KMS-11 (cell line): Measurements from ENCODE around the gene GRM5.

Experiments used
- H2AFZ ChIP-seq: fragments of 200-600 bp; sonication (generic); 2 replicates; pipeline ENCODE4 v1.6.1; 2016; ENCODE audit warnings: antibody characterized with exemption, mixed run types, low read depth
- H3K27ac ChIP-seq: fragments of 200-600 bp; sonication (generic); 2 replicates; pipeline ENCODE4 v1.6.1; 2016; ENCODE audit warnings: mild to moderate bottlenecking, mixed run types
- H3K27me3 ChIP-seq: fragments of 200-600 bp; sonication (generic); 2 replicates; pipeline ENCODE4 v1.6.1; 2017; ENCODE audit warnings: mild to moderate bottlenecking, low read depth, mixed run types, moderate library complexity; ENCODE audit not compliant: insufficient read depth
- H3K36me3 ChIP-seq: fragments of 200-600 bp; sonication (generic); 2 replicates; pipeline ENCODE4 v1.6.1; 2017; ENCODE audit warnings: mild to moderate bottlenecking, mixed run types; ENCODE audit not compliant: insufficient read depth
- H3K4me1 ChIP-seq: fragments of 200-600 bp; sonication (generic); 2 replicates; pipeline ENCODE4 v1.6.1; 2016; ENCODE audit warnings: mild to moderate bottlenecking, low read depth, mixed run types; ENCODE audit not compliant: poor library complexity, severe bottlenecking
- H3K4me2 ChIP-seq: fragments of 200-600 bp; sonication (generic); 2 replicates; pipeline ENCODE4 v1.7.0; 2016; ENCODE audit warnings: mild to moderate bottlenecking, mixed run types
- H3K4me3 ChIP-seq: fragments of 200-600 bp; sonication (generic); IDR thresholded peaks from 2 replicates; pipeline ENCODE4 v1.6.1; 2017; ENCODE audit warnings: low read depth, low read length, mixed read lengths; ENCODE audit not compliant: insufficient read depth
- H3K79me2 ChIP-seq: fragments of 200-600 bp; sonication (generic); 2 replicates; pipeline ENCODE4 v1.6.1; 2016; ENCODE audit warnings: low read depth, mixed run types; ENCODE audit not compliant: insufficient read depth
- H3K9ac ChIP-seq: fragments of 200-600 bp; sonication (generic); 2 replicates; pipeline ENCODE4 v1.6.1; 2016; ENCODE audit warnings: mild to moderate bottlenecking, mixed run types
- H4K20me1 ChIP-seq: fragments of 200-600 bp; sonication (generic); 2 replicates; pipeline ENCODE4 v1.6.1; 2016; ENCODE audit warnings: mild to moderate bottlenecking, mixed run types; ENCODE audit not compliant: insufficient read depth
- CTCF ChIP-seq: fragments of 200-600 bp; sonication (generic); conservative IDR thresholded peaks from 2 replicates; pipeline ENCODE4 v1.6.1; 2017; ENCODE audit warnings: low read depth, mild to moderate bottlenecking, antibody characterized with exemption, low read length, moderate library complexity, mixed read lengths

The GRM5 gene

GRCh38 chr11:88631497-88631896 lies 434.3 kb downstream of the GRM5 start:
- Histone ChIP-seq H3K9ac (no peak overlapping the region), H3K4me2 (no peak overlapping the region), H3K4me3 (no peak overlapping the region), H3K27ac (no peak overlapping the region), H4K20me1 (no peaks in the 10 kb centered on the region), H3K36me3 (no peaks in the 10 kb centered on the region), H3K4me1 (no peaks in the 10 kb centered on the region), H3K79me2 (no peaks in the 10 kb centered on the region), H2AFZ (no peak overlapping the region), H3K27me3 (no peaks in the 10 kb centered on the region)
- TF ChIP-seq CTCF = no peak

- Histone ChIP-seq H3K9ac (no peak overlapping the region), H3K79me2 (no peaks in the 10 kb centered on the region), H2AFZ (no peak overlapping the region), H3K36me3 (no peaks in the 10 kb centered on the region), H3K4me2 (no peak overlapping the region), H3K4me1 (no peaks in the 10 kb centered on the region), H3K27me3 (no peaks in the 10 kb centered on the region), H3K27ac (no peak overlapping the region), H4K20me1 (no peaks in the 10 kb centered on the region), H3K4me3 (no peak overlapping the region)
- no peak for TF ChIP-seq CTCF
These were observed 436.3 kb downstream of the GRM5 start for GRCh38 chr11:88629496-88629895.

GRCh38 chr11:88626216-88626615 lies 439.6 kb downstream of the GRM5 start:
- no peak for TF ChIP-seq CTCF
- H3K4me1 ChIP-seq = no peaks in the 10 kb centered on the region
- no peaks in the 10 kb centered on the region for H3K36me3 ChIP-seq
- H3K27me3 ChIP-seq = no peaks in the 10 kb centered on the region
- H3K4me3 ChIP-seq = no peak overlapping the region
- H3K9ac ChIP-seq = no peak overlapping the region
- no peaks in the 10 kb centered on the region for H4K20me1 ChIP-seq
- no peak overlapping the region for H3K27ac ChIP-seq
- no peaks in the 10 kb centered on the region for H3K79me2 ChIP-seq
- no peak overlapping the region for H3K4me2 ChIP-seq
- H2AFZ ChIP-seq = no peak overlapping the region

GRCh38 chr11:88623531-88623930 lies 442.3 kb downstream of the GRM5 start:
- no peaks in the 10 kb centered on the region for H3K79me2 ChIP-seq
- no peak overlapping the region for H3K27ac ChIP-seq
- no peak overlapping the region for H3K4me2 ChIP-seq
- H3K36me3 ChIP-seq = no peaks in the 10 kb centered on the region
- no peak for TF ChIP-seq CTCF
- H4K20me1 ChIP-seq = no peaks in the 10 kb centered on the region
- no peaks in the 10 kb centered on the region for H3K27me3 ChIP-seq
- no peak overlapping the region for H3K9ac ChIP-seq
- H3K4me3 ChIP-seq = no peak overlapping the region
- no peak overlapping the region for H2AFZ ChIP-seq
- no peaks in the 10 kb centered on the region for H3K4me1 ChIP-seq
